ENCODE measurements around the gene TNS1. TPM values are rescaled to one million over a fixed set of nuclear protein-coding genes. Genes with fewer than 3 reads are reported as not detected.

TNS1 gene
- total and polyA plus RNA-seq, 5 donors = 243 to 647 (median 513) TPM

GRCh38 chr2:217833439-217833838 is 169.4 kb downstream of the TNS1 start:
- WGBS = 88% methylated on average over 8 of the region's 8 CpGs
- DNase-seq (peak in 1 of 3 donors; percentile 55), ATAC-seq (no peak)
- intact Hi-C loops (cut with DNase I) = no loop called here
- peaks cover 48% of the 10 kb centered on the region for H3K4me1 ChIP-seq (ENCODE audit: control insufficient read depth, insufficient read depth, low read length)
- H3K27me3 ChIP-seq (ENCODE audit: control insufficient read depth, insufficient read depth) = no peaks in the 10 kb centered on the region
- no peak overlapping the region for H3K4me3 ChIP-seq (ENCODE audit: low read length)
- H3K9me3 ChIP-seq (ENCODE audit: control insufficient read depth, low read length) = no peaks in the 10 kb centered on the region
- H3K27ac ChIP-seq (ENCODE audit: low read length) = peak overlapping the region; percentile 30

DNA sequence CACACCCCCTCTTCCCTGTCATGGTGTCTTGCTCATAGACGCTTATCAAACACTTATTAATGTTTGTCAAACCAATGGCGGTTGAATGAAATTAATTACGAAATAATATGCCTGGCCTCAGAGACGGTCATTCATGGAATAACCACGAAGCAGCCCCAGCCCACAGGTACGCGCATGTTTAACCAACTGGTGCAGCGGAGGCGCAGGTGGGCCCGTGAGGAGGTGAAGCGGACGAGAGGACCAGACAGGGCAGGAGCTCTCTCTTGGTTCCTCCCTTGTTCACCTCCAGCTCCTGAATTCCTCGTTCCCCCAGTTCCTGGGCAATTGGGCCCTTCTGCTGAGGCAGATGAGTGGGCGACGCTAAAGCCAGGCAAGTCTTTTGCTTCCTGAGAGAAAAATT is 169.8 kb downstream of the TNS1 start:
- WGBS = 93% methylated on average over 15 of the region's 15 CpGs
- peaks cover 48% of the 10 kb centered on the region for H3K4me1 ChIP-seq (ENCODE audit: control insufficient read depth, insufficient read depth, low read length)
- peak in 1 of 3 donors; percentile 49 for DNase-seq
- H3K27me3 ChIP-seq (ENCODE audit: control insufficient read depth, insufficient read depth) = no peaks in the 10 kb centered on the region
- no peaks in the 10 kb centered on the region for H3K9me3 ChIP-seq (ENCODE audit: control insufficient read depth, low read length)
- H3K27ac ChIP-seq (ENCODE audit: low read length) = peak overlapping the region; percentile 75
- no peak overlapping the region for H3K4me3 ChIP-seq (ENCODE audit: low read length)
- no peak for ATAC-seq
- intact Hi-C loops (cut with DNase I) = no loop called here

GRCh38 chr2:217832115-217832514 is 170.7 kb downstream of the TNS1 start:
- ATAC-seq = no peak
- Histone ChIP-seq H3K27ac (ENCODE audit: low read length) (peak overlapping the region; percentile 75), H3K4me1 (ENCODE audit: control insufficient read depth, insufficient read depth, low read length) (peaks cover 45% of the 10 kb centered on the region), H3K27me3 (ENCODE audit: control insufficient read depth, insufficient read depth) (no peaks in the 10 kb centered on the region), H3K4me3 (ENCODE audit: low read length) (no peak overlapping the region), H3K9me3 (ENCODE audit: control insufficient read depth, low read length) (no peaks in the 10 kb centered on the region)
- 69% methylated on average over 5 of the region's 5 CpGs for WGBS
- peak in 1 of 3 donors; percentile 56 for DNase-seq
- intact Hi-C loops (cut with DNase I) = no loop called here

DNA sequence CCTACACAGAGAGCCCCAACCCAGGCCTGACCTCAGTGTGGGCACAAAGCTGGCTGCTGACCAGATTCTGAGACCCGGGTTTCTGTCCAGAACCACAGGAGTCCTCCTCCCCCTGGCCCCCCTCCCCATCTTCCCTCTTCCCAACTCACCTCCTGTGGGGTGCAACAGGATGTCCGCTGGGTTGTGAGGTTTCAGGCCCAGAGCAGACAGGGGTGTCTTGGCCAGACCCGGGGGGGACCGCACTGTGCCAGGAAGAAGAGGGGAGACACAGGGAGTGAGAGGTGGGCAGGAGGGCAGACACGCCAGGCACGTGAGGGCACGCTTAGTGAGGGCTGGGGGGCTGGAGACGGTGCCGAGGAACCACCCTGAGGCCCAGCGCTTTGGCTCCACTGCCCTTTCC is 171.5 kb downstream of the TNS1 start:
- ATAC-seq (no peak), DNase-seq (peak in 1 of 3 donors; percentile 45)
- Histone ChIP-seq H3K4me3 (ENCODE audit: low read length) (no peak overlapping the region), H3K9me3 (ENCODE audit: control insufficient read depth, low read length) (no peaks in the 10 kb centered on the region), H3K27ac (ENCODE audit: low read length) (no peak overlapping the region), H3K4me1 (ENCODE audit: control insufficient read depth, insufficient read depth, low read length) (peaks cover 39% of the 10 kb centered on the region), H3K27me3 (ENCODE audit: control insufficient read depth, insufficient read depth) (no peaks in the 10 kb centered on the region)
- intact Hi-C loops (cut with DNase I) = no loop called here
- 83% methylated on average over 10 of the region's 10 CpGs for WGBS

- intact Hi-C loops (cut with DNase I) = no loop called here
- no peak overlapping the region for H3K4me3 ChIP-seq (ENCODE audit: low read length)
- no peak overlapping the region for H3K27ac ChIP-seq (ENCODE audit: low read length)
- WGBS = 81% methylated on average over 6 of the region's 6 CpGs
- H3K9me3 ChIP-seq (ENCODE audit: control insufficient read depth, low read length) = no peaks in the 10 kb centered on the region
- DNase-seq (peak in 1 of 3 donors; percentile 37), ATAC-seq (no peak)
- H3K27me3 ChIP-seq (ENCODE audit: control insufficient read depth, insufficient read depth) = no peaks in the 10 kb centered on the region
- H3K4me1 ChIP-seq (ENCODE audit: control insufficient read depth, insufficient read depth, low read length) = peaks cover 38% of the 10 kb centered on the region
These were observed 172.0 kb downstream of the TNS1 start for GRCh38 chr2:217830807-217831206.

DNA sequence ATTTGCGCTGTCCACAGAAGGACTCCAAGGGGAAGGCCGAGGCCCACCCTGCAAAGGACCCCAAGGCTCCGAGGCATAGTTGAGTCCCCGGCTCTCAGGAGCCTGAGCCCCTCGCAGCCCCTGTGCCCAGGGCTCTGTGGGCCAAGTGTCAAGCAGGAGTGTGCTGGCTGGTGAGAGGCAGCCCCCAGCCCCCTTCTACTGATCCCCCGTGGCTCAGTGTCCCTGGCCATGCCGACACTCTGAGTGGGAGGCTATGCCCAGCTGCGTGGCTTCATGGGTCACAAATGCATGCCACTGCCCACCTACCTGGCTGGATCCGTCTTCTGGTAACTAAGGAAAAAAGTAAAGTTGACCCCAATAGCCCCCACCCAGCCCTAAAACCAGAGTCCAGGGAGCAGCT is 172.7 kb downstream of the TNS1 start:
- Histone ChIP-seq H3K4me1 (ENCODE audit: control insufficient read depth, insufficient read depth, low read length) (peaks cover 36% of the 10 kb centered on the region), H3K27me3 (ENCODE audit: control insufficient read depth, insufficient read depth) (no peaks in the 10 kb centered on the region), H3K9me3 (ENCODE audit: control insufficient read depth, low read length) (no peaks in the 10 kb centered on the region), H3K4me3 (ENCODE audit: low read length) (no peak overlapping the region), H3K27ac (ENCODE audit: low read length) (no peak overlapping the region)
- no peak for ATAC-seq
- DNase-seq = peak in 1 of 3 donors; percentile 55
- intact Hi-C loops (cut with DNase I) = no loop called here
- 91% methylated on average over 9 of the region's 9 CpGs for WGBS

- intact Hi-C loops (cut with DNase I) = no loop called here
- Histone ChIP-seq H3K4me3 (ENCODE audit: low read length) (no peak overlapping the region), H3K27ac (ENCODE audit: low read length) (no peak overlapping the region), H3K9me3 (ENCODE audit: control insufficient read depth, low read length) (no peaks in the 10 kb centered on the region), H3K27me3 (ENCODE audit: control insufficient read depth, insufficient read depth) (no peaks in the 10 kb centered on the region), H3K4me1 (ENCODE audit: control insufficient read depth, insufficient read depth, low read length) (peaks cover 31% of the 10 kb centered on the region)
- ATAC-seq (no peak), DNase-seq (peak in 1 of 3 donors; percentile 50)
- WGBS = 67% methylated on average over 8 of the region's 8 CpGs
These were observed 173.4 kb downstream of the TNS1 start for GRCh38 chr2:217829420-217829819.

- WGBS = 82% methylated on average over 4 of the region's 4 CpGs
- intact Hi-C loops (cut with DNase I) = no loop called here
- Histone ChIP-seq H3K4me1 (ENCODE audit: control insufficient read depth, insufficient read depth, low read length) (peaks cover 24% of the 10 kb centered on the region), H3K27ac (ENCODE audit: low read length) (peak overlapping the region; percentile 72), H3K27me3 (ENCODE audit: control insufficient read depth, insufficient read depth) (no peaks in the 10 kb centered on the region), H3K4me3 (ENCODE audit: low read length) (no peak overlapping the region), H3K9me3 (ENCODE audit: control insufficient read depth, low read length) (no peaks in the 10 kb centered on the region)
- DNase-seq (peak in 1 of 3 donors; percentile 60), ATAC-seq (no peak)
These were observed 174.5 kb downstream of the TNS1 start for GRCh38 chr2:217828336-217828735.

DNA sequence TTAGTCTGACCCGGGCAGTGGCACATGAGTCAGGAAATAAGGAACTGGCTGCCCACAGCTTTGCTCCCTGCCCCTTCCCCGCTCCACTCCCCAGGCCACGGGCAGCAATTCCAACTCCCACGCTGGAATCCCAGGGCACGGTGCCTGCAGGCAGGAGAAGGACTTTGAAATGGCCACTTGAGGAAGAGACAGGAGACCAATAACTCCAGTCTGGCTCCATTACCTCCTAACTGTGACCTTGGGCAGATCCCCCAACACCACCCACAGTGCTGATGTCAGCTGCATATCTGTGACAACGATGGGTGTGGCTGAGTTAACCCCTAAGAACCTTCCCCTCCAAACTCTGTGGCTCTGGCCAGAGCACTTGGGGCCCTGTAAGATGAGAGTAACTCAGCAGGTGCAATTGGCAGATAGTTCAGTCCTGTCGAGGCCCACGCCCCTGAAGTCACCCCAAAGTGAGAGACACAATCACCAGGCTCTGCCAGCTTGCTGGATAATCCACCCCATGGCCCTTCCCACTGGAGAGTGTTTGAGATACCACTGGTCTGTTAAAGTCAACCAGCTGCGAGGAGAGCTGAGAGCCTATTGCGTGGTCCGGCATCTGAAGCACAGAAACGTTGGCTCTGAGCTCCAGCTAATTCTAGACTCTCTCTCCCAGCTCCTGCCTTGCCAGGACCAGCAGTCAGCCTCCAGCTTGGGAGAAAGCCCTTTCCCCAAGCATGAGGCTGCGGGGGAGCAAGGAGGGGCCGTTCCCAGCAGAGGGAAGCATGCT is 175.2 kb downstream of the TNS1 start:
- Histone ChIP-seq H3K27ac (ENCODE audit: low read length) (peak overlapping the region; percentile 72), H3K9me3 (ENCODE audit: control insufficient read depth, low read length) (no peaks in the 10 kb centered on the region), H3K4me1 (ENCODE audit: control insufficient read depth, insufficient read depth, low read length) (peaks cover 24% of the 10 kb centered on the region), H3K27me3 (ENCODE audit: control insufficient read depth, insufficient read depth) (no peaks in the 10 kb centered on the region), H3K4me3 (ENCODE audit: low read length) (no peak overlapping the region)
- DNase-seq (peak; percentile 73 to 82 (median 81)), ATAC-seq (peak; percentile 57 to 66)
- 30% methylated on average over 14 of the region's 14 CpGs for WGBS
- intact Hi-C loops (cut with DNase I) = no loop called here

- WGBS = 77% methylated on average over 4 of the region's 4 CpGs
- intact Hi-C loops (cut with DNase I) = no loop called here
- peak overlapping the region; percentile 72 for H3K27ac ChIP-seq (ENCODE audit: low read length)
- H3K4me3 ChIP-seq (ENCODE audit: low read length) = no peak overlapping the region
- ATAC-seq (no peak), DNase-seq (no peak)
- H3K27me3 ChIP-seq (ENCODE audit: control insufficient read depth, insufficient read depth) = no peaks in the 10 kb centered on the region
- peaks cover 24% of the 10 kb centered on the region for H3K4me1 ChIP-seq (ENCODE audit: control insufficient read depth, insufficient read depth, low read length)
- H3K9me3 ChIP-seq (ENCODE audit: control insufficient read depth, low read length) = no peaks in the 10 kb centered on the region
These were observed 175.8 kb downstream of the TNS1 start for GRCh38 chr2:217826991-217827390.

- no peak overlapping the region for H3K4me3 ChIP-seq (ENCODE audit: low read length)
- no peak overlapping the region for H3K27ac ChIP-seq (ENCODE audit: low read length)
- DNase-seq (peak; percentile 77 to 90 (median 83)), ATAC-seq (peak; percentile 34 to 63)
- intact Hi-C loops (cut with DNase I) = no loop called here
- H3K9me3 ChIP-seq (ENCODE audit: control insufficient read depth, low read length) = no peaks in the 10 kb centered on the region
- peaks cover 23% of the 10 kb centered on the region for H3K4me1 ChIP-seq (ENCODE audit: control insufficient read depth, insufficient read depth, low read length)
- WGBS = 58% methylated on average over 6 of the region's 6 CpGs
- H3K27me3 ChIP-seq (ENCODE audit: control insufficient read depth, insufficient read depth) = no peaks in the 10 kb centered on the region
These were observed 176.3 kb downstream of the TNS1 start for GRCh38 chr2:217826520-217826919.
